HG02588 (cell line): ENCODE data around the gene ASIC4.

Experiments
- ATAC-seq: cut with Tn5 transposase; IDR thresholded peaks from one replicate; pipeline ENCODE4 v1.9.1; 2021; ENCODE audit warnings: mild to moderate bottlenecking, moderate library complexity; ENCODE audit not compliant: unreplicated experiment

Gene ASIC4

GRCh38 chr2:219480004-219480403 is 34.3 kb upstream of the ASIC4 start:
- no peak for ATAC-seq

GRCh38 chr2:219482674-219483405 is 31.4 kb upstream of the ASIC4 start:
- ATAC-seq = no peak

GRCh38 chr2:219483451-219484342 is 30.6 kb upstream of the ASIC4 start:
- no peak for ATAC-seq

- ATAC-seq = no peak
Observed at GRCh38 chr2:219484343-219485200, 29.7 kb upstream of the ASIC4 start.

- no peak for ATAC-seq
Observed at GRCh38 chr2:219485201-219485580, 29.1 kb upstream of the ASIC4 start.

- ATAC-seq = no peak
Observed at GRCh38 chr2:219486380-219486959, 27.8 kb upstream of the ASIC4 start.

GRCh38 chr2:219488149-219488843 is 26.0 kb upstream of the ASIC4 start:
- ATAC-seq = no peak

- no peak for ATAC-seq
Observed at GRCh38 chr2:219488844-219489194, 25.5 kb upstream of the ASIC4 start.

GRCh38 chr2:219489315-219489714 is 25.0 kb upstream of the ASIC4 start:
- ATAC-seq = no peak

- ATAC-seq = no peak
Observed at GRCh38 chr2:219490186-219490585, 24.1 kb upstream of the ASIC4 start.

- no peak for ATAC-seq
Observed at GRCh38 chr2:219490600-219491130, 23.6 kb upstream of the ASIC4 start.

- ATAC-seq = no peak
Observed at GRCh38 chr2:219491278-219491963, 22.9 kb upstream of the ASIC4 start.

- ATAC-seq = no peak
Observed at GRCh38 chr2:219492575-219492974, 21.7 kb upstream of the ASIC4 start.

GRCh38 chr2:219493086-219493485 is 21.2 kb upstream of the ASIC4 start:
- no peak for ATAC-seq

GRCh38 chr2:219494952-219495530 is 19.2 kb upstream of the ASIC4 start:
- ATAC-seq = no peak

GRCh38 chr2:219495531-219496122 is 18.7 kb upstream of the ASIC4 start:
- ATAC-seq = no peak

- no peak for ATAC-seq
Observed at GRCh38 chr2:219496247-219496824, 17.9 kb upstream of the ASIC4 start.

- ATAC-seq = no peak
Observed at GRCh38 chr2:219496825-219497494, 17.3 kb upstream of the ASIC4 start.
